K562 (cell line): ENCODE measurements around the gene CACNA1I. TPM values are rescaled to one million over a fixed set of nuclear protein-coding genes. Genes with fewer than 3 reads are reported as not detected.
A peak's percentile ranks its signal among the peaks of the same experiment; 100 is the strongest.

Experiments used
- ATAC-seq: fragments of 200-7000 bp; cut with Tn5 transposase; 3 replicates; pipeline ENCODE4 v1.9.1; 2020; ENCODE audit warnings: moderate library complexity
- BruUV-seq: library from RNA; stranded (reverse); fragments of 400-500 nt; replicated peaks from 2 replicates; lab custom pipeline; 2021; lab: Mats Ljungman, UMichigan
- CTCF ChIA-PET: fragments of 300-600 bp; formaldehyde crosslinking; extraction: SDS; loops from one replicate; lab custom pipeline; 2021; ENCODE audit warnings: low intra/inter-chr PET ratio; lab: Yijun Ruan, JAX
- POLR2A ChIA-PET: fragments of 300-600, 350-650 bp; sonication (Branson Sonifier 250); formaldehyde crosslinking; extraction: SDS; loops from one replicate; lab custom pipeline; 2021; ENCODE audit warnings: antibody characterized with exemption, inconsistent platforms; lab: Yijun Ruan, JAX
- DNase-seq, 4 experiments: peaks; one replicate each; pipeline versions ENCODE4 v3.0.0 to v3.0.0-alpha.2; 2011 to 2018; ENCODE audit warnings: low spot score in 3 of 4, mixed read lengths in 3 of 4; ENCODE audit errors: extremely low read depth in 1 of 4
- FAIRE-seq: peaks from 2 replicates; lab custom pipeline; 2011; peaks lifted over from hg19 to GRCh38; lab: Jason Lieb, UNC
- H2AFZ ChIP-seq: 2 replicates; pipeline ENCODE4 v1.6.0; 2011; ENCODE audit warnings: low read depth, low read length, control low read depth, inconsistent platforms
- H3K27ac ChIP-seq: fragments of 200-600 bp; 3 replicates; pipeline ENCODE4 v1.8.0; 2011; ENCODE audit warnings: low read depth, mild to moderate bottlenecking, control low read depth, inconsistent platforms, low read length, moderate library complexity, mixed read lengths; ENCODE audit errors: extremely low read depth
- H3K27me3 ChIP-seq, 2 experiments: fragments of 300-600 bp in 1 of 2; 2 replicates in 1 of 2; 3 replicates in 1 of 2; pipeline versions ENCODE4 v1.6.0 to v1.8.0; 2011; ENCODE audit warnings: inconsistent platforms in 2 of 2, low read length in 2 of 2, mild to moderate bottlenecking in 1 of 2, mixed read lengths in 1 of 2, moderate library complexity in 1 of 2; ENCODE audit not compliant: control insufficient read depth in 2 of 2, insufficient read depth in 2 of 2
- H3K36me3 ChIP-seq: fragments of 300-600 bp; 3 replicates; pipeline ENCODE4 v1.8.0; 2011; ENCODE audit warnings: mild to moderate bottlenecking, low read length, inconsistent platforms; ENCODE audit not compliant: control insufficient read depth, insufficient read depth
- H3K4me1 ChIP-seq, 2 experiments: fragments of 200-600 bp in 1 of 2; replicated peaks in 1 of 2; 2 replicates in 1 of 2; 3 replicates in 1 of 2; pipeline versions ENCODE4 v1.5.1 to v1.8.0; 2011; ENCODE audit warnings: inconsistent platforms in 2 of 2, low read length in 2 of 2, mild to moderate bottlenecking in 1 of 2, mixed read lengths in 1 of 2, moderate library complexity in 1 of 2; ENCODE audit not compliant: control insufficient read depth in 2 of 2, insufficient read depth in 2 of 2
- H3K4me2 ChIP-seq: 2 replicates; pipeline ENCODE4 v1.6.1; 2011; ENCODE audit warnings: low read length, control low read depth, inconsistent platforms, mixed read lengths; ENCODE audit not compliant: insufficient read depth
- H3K4me3 ChIP-seq: fragments of 200-600 bp; sonication (generic), shearing (Covaris generic); 2 replicates; pipeline ENCODE4 v1.5.1; 2016; ENCODE audit warnings: control low read depth, inconsistent platforms
- H3K79me2 ChIP-seq: fragments of 200-600 bp; 3 replicates; pipeline ENCODE4 v1.8.0; 2011; ENCODE audit warnings: low read length, inconsistent platforms; ENCODE audit not compliant: control insufficient read depth, insufficient read depth
- H3K9ac ChIP-seq, 2 experiments: 2 replicates each; pipeline versions ENCODE4 v1.6.0 to v1.6.1; 2011; ENCODE audit warnings: low read depth in 2 of 2, low read length in 2 of 2, control low read depth in 1 of 2, inconsistent platforms in 1 of 2, mild to moderate bottlenecking in 1 of 2, mixed read lengths in 1 of 2; ENCODE audit not compliant: insufficient read depth in 1 of 2
- H3K9me1 ChIP-seq: one replicate; pipeline ENCODE4 v1.6.0; 2011; ENCODE audit warnings: inconsistent platforms, mild to moderate bottlenecking, low read length, moderate library complexity; ENCODE audit not compliant: control insufficient read depth, insufficient read depth
- H3K9me3 ChIP-seq: replicated peaks from 2 replicates; pipeline ENCODE4 v1.5.1; 2011; ENCODE audit warnings: low read depth, low read length, inconsistent platforms; ENCODE audit not compliant: control insufficient read depth, insufficient read depth
- H4K20me1 ChIP-seq: replicated peaks from 2 replicates; pipeline ENCODE4 v1.6.1; 2011; ENCODE audit warnings: low read length, inconsistent platforms, mixed read lengths; ENCODE audit not compliant: control insufficient read depth, insufficient read depth
- CTCFL ChIP-seq: IDR thresholded peaks from 2 replicates; pipeline ENCODE4 v1.6.1; 2011; ENCODE audit warnings: borderline replicate concordance, low read depth, mild to moderate bottlenecking, moderate library complexity, low read length; ENCODE audit not compliant: insufficient read depth, poor library complexity, severe bottlenecking
- DACH1 ChIP-seq: fragments of 450-650 bp; IDR thresholded peaks from 2 replicates; pipeline ENCODE4 v1.6.1; 2018; ENCODE audit not compliant: partially characterized antibody
- HLTF ChIP-seq: fragments of 450-650 bp; IDR thresholded peaks from 2 replicates; pipeline ENCODE4 v1.6.1; 2016
- ILF3 ChIP-seq: fragments of 450-650 bp; IDR thresholded peaks from 2 replicates; pipeline ENCODE4 v1.6.1; 2018; ENCODE audit warnings: antibody characterized with exemption, mild to moderate bottlenecking, moderate library complexity, borderline replicate concordance
- MITF ChIP-seq: IDR thresholded peaks from 2 replicates; pipeline ENCODE4 v1.6.1; 2014; ENCODE audit warnings: antibody characterized with exemption
- RERE ChIP-seq: sonication (generic); formaldehyde crosslinking; IDR thresholded peaks from 2 replicates; pipeline ENCODE4 v1.8.0; 2023; ENCODE audit warnings: missing genetic modification reagents, mild to moderate bottlenecking, borderline replicate concordance
- TBL1XR1 ChIP-seq, 2 experiments: IDR thresholded peaks; 2 replicates each; pipeline ENCODE4 v1.6.1; 2012; ENCODE audit warnings: improper control_type of control experiment in 2 of 2, low read length in 2 of 2, mild to moderate bottlenecking in 1 of 2
- XRCC5 ChIP-seq: fragments of 200-400 bp; formaldehyde crosslinking; IDR thresholded peaks from 2 replicates; pipeline ENCODE4 v1.6.1; 2017; ENCODE audit warnings: low read depth, mild to moderate bottlenecking, low read length
- WGBS: fragments of 100-300 bp; shearing (Covaris generic); methylation state at CpG from one replicate; pipeline ENCODE4 v1.1.6; 2016; ENCODE audit warnings: low coverage, mixed read lengths; ENCODE audit not compliant: insufficient coverage; ENCODE audit errors: missing lambda C conversion rate; 5-methylcytosine and 5-hydroxymethylcytosine counted together
- in situ Hi-C: fragments of 300-500 bp; cut with MboI; formaldehyde crosslinking; loops from 4 replicates; pipeline ENCODE4 v1.15.0; 2018; ENCODE audit warnings: inconsistent platforms, mixed read lengths
- intact Hi-C: fragments of 100-400 bp; cut with micrococcal nuclease; formaldehyde crosslinking; loops from 2 replicates; pipeline ENCODE4 v1.14.2; 2022
- polyA plus RNA-seq, 8 experiments: library from polyadenylated mRNA; depleted of rRNA in 4 of 8; stranded (reverse) in 5 of 8; unstranded in 3 of 8; fragments of >200 nt; fragmentation: Nextera tagmentation in 2 of 8; fragmentation: Illumina TruSeq in 1 of 8; extraction: Ambion mirVana in 2 of 8; extraction: Trizol in 1 of 8; gene quantifications; 2 replicates each; pipeline versions ENCODE4 v1.2.1 to v1.2.3, GENCODE V29; 2011 to 2014; ENCODE audit warnings: inconsistent platforms in 1 of 8, missing spikeins in 1 of 8
- total RNA-seq, 7 experiments: library from RNA; depleted of rRNA in 6 of 7; stranded (reverse); fragments of >200 nt in 6 of 7; fragmentation: Illumina TruSeq in 2 of 7; extraction: Trizol in 2 of 7; gene quantifications; 2 replicates each; pipeline versions ENCODE4 v1.2.1 to v1.2.3, GENCODE V29; 2011 to 2021; ENCODE audit warnings: low replicate concordance in 1 of 7

Gene CACNA1I
- total and polyA plus RNA-seq, 9 of the 15 experiments (the other 6 are each of a cell fraction or from before 2014, with no cell fraction given) = 0.01 to 0.79 (median 0.32) TPM; not detected in 1

- DNase-seq (no peak), ATAC-seq (no peak), FAIRE-seq (no peak)
- Histone ChIP-seq H3K27ac (no peak overlapping the region), H3K36me3 (peaks cover 2% of the 10 kb centered on the region; the same call in 1 of the 3 replicates), H3K4me1 (peaks cover 5 to 27% of the 10 kb centered on the region in 2 experiments; a peak in 3 of 5 replicates), H3K4me2 (no peak overlapping the region), H3K27me3 (no peaks in the 10 kb centered on the region), H3K9ac (peak overlapping the region in 1 of 2 experiments; percentile 58; a peak in 1 of 4 replicates), H3K79me2 (peaks cover 9% of the 10 kb centered on the region), H3K4me3 (no peak overlapping the region), H3K9me3 (no peaks in the 10 kb centered on the region), H4K20me1 (no peaks in the 10 kb centered on the region), H3K9me1 (no peaks in the 10 kb centered on the region), H2AFZ (no peak overlapping the region)
- CTCF ChIA-PET = interaction anchor here (1.3 kb wide), 1 partner anchor 500 kb away, joined by 8 read pairs; no protein-coding TSS in a partner anchor
- in situ Hi-C loops (loop anchor here (10.0 kb wide), 1 partner anchor 648 kb away; no protein-coding TSS in a partner anchor), intact Hi-C loops (no loop called here)
- no TSS peak for BruUV-seq
- POLR2A ChIA-PET = interaction anchor here (0.7 to 1.0 kb wide), 3 partner anchors 219 to 488 kb away, joined by 3 to 4 read pairs (median 3); no protein-coding TSS in a partner anchor
- WGBS = 14% methylated on average over 7 of the region's 8 CpGs
- TF ChIP-seq TBL1XR1 (IDR thresholded peaks at IDR 0.05; ENCODE audit: low read length in 2 of 2) (no peak), ILF3 (no peak), DACH1 (no peak), HLTF (no peak), XRCC5 (no peak), MITF (no peak), RERE (CRISPR knock-in tag) (no peak), CTCFL (no peak)
Measured at GRCh38 chr22:39536711-39537110, 33.8 kb upstream of the CACNA1I start.
